ENCODE measurements around the gene CD2. TPM values are rescaled to one million over a fixed set of nuclear protein-coding genes. Genes with fewer than 3 reads are reported as not detected.
A peak's percentile ranks its signal among the peaks of the same experiment; 100 is the strongest.
"Not testable (repeated sequence)": the region's sequence is repeated elsewhere in the genome, so short reads cannot be mapped to it uniquely, and the experiment has no call there.

The CD2 gene
- total RNA-seq, 1 donor from 2014 or later, result not detected

- FAIRE-seq (no peak), DNase-seq (ENCODE audit: low read depth) (no peak)
- H3K36me3 ChIP-seq (ENCODE audit: control insufficient read depth, insufficient read depth, low read length), result no peaks in the 10 kb centered on the region
- TF ChIP-seq, protein P1, sequence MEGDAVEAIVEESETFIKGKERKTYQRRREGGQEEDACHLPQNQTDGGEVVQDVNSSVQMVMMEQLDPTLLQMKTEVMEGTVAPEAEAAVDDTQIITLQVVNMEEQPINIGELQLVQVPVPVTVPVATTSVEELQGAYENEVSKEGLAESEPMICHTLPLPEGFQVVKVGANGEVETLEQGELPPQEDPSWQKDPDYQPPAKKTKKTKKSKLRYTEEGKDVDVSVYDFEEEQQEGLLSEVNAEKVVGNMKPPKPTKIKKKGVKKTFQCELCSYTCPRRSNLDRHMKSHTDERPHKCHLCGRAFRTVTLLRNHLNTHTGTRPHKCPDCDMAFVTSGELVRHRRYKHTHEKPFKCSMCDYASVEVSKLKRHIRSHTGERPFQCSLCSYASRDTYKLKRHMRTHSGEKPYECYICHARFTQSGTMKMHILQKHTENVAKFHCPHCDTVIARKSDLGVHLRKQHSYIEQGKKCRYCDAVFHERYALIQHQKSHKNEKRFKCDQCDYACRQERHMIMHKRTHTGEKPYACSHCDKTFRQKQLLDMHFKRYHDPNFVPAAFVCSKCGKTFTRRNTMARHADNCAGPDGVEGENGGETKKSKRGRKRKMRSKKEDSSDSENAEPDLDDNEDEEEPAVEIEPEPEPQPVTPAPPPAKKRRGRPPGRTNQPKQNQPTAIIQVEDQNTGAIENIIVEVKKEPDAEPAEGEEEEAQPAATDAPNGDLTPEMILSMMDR (IDR thresholded peaks at IDR 0.05; ENCODE audit: insufficient read depth, low read length, severe bottlenecking), result no peak
- no peak overlapping the region for H3K4me3 ChIP-seq (ENCODE audit: low read depth, low read length)
- H3K27me3 ChIP-seq (ENCODE audit: control insufficient read depth, insufficient read depth, low read length), result no peaks in the 10 kb centered on the region
These were observed 6.0 kb upstream of the CD2 start for GRCh38 chr1:116748272-116748671.

DNA sequence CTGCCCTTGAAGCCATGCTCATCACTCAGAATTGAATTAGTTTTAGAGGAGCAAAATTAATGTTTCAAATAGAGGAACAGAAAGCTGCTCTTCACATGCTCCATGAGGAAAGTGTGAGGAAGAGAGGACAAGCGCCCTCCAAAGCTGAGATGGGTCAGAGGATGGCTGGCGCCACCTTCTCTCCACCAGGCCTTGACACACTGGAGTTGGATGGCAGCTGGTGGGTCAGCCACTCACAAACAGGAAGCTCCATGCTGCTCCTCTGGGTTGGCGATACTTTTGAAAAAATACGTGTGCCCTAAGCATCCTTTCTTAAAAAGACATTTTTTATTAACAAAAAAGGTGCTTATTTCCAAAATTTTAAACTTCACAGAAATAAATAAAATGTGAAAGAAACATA, 3.1 kb upstream of the CD2 start:
- no peak for DNase-seq (ENCODE audit: low read depth)
- H3K27me3 ChIP-seq (ENCODE audit: control insufficient read depth, insufficient read depth, low read length), result no peaks in the 10 kb centered on the region
- H3K4me3 ChIP-seq (ENCODE audit: low read depth, low read length), result no peak overlapping the region
- no peaks in the 10 kb centered on the region for H3K36me3 ChIP-seq (ENCODE audit: control insufficient read depth, insufficient read depth, low read length)
- no peak for FAIRE-seq
- TF ChIP-seq, protein P1 (IDR thresholded peaks at IDR 0.05; ENCODE audit: insufficient read depth, low read length, severe bottlenecking), result no peak

GRCh38 chr1:116751621-116752020, 2.6 kb upstream of the CD2 start:
- TF ChIP-seq, protein P1 (IDR thresholded peaks at IDR 0.05; ENCODE audit: insufficient read depth, low read length, severe bottlenecking), result no peak
- no peaks in the 10 kb centered on the region for H3K27me3 ChIP-seq (ENCODE audit: control insufficient read depth, insufficient read depth, low read length)
- H3K4me3 ChIP-seq (ENCODE audit: low read depth, low read length), result no peak overlapping the region
- FAIRE-seq, result no peak
- no peaks in the 10 kb centered on the region for H3K36me3 ChIP-seq (ENCODE audit: control insufficient read depth, insufficient read depth, low read length)
- DNase-seq (ENCODE audit: low read depth), result no peak

- H3K27me3 ChIP-seq (ENCODE audit: control insufficient read depth, insufficient read depth, low read length), result no peaks in the 10 kb centered on the region
- H3K36me3 ChIP-seq (ENCODE audit: control insufficient read depth, insufficient read depth, low read length), result no peaks in the 10 kb centered on the region
- FAIRE-seq (no peak), DNase-seq (ENCODE audit: low read depth) (no peak)
- H3K4me3 ChIP-seq (ENCODE audit: low read depth, low read length), result no peak overlapping the region
- TF ChIP-seq, protein P1 (IDR thresholded peaks at IDR 0.05; ENCODE audit: insufficient read depth, low read length, severe bottlenecking), result no peak
These were observed 918 bp upstream of the CD2 start for GRCh38 chr1:116753312-116753711.

GRCh38 chr1:116755066-116755465, 836 bp downstream of the CD2 start:
- no peak overlapping the region for H3K4me3 ChIP-seq (ENCODE audit: low read depth, low read length)
- DNase-seq (ENCODE audit: low read depth), result no peak
- FAIRE-seq, result no peak
- no peaks in the 10 kb centered on the region for H3K27me3 ChIP-seq (ENCODE audit: control insufficient read depth, insufficient read depth, low read length)
- TF ChIP-seq, protein P1 (IDR thresholded peaks at IDR 0.05; ENCODE audit: insufficient read depth, low read length, severe bottlenecking), result no peak
- H3K36me3 ChIP-seq (ENCODE audit: control insufficient read depth, insufficient read depth, low read length), result no peaks in the 10 kb centered on the region

GRCh38 chr1:116755681-116756080, 1.5 kb downstream of the CD2 start:
- DNase-seq (ENCODE audit: low read depth) (no peak), FAIRE-seq (no peak)
- TF ChIP-seq, protein P1 (IDR thresholded peaks at IDR 0.05; ENCODE audit: insufficient read depth, low read length, severe bottlenecking), result no peak
- H3K36me3 ChIP-seq (ENCODE audit: control insufficient read depth, insufficient read depth, low read length), result no peaks in the 10 kb centered on the region
- H3K27me3 ChIP-seq (ENCODE audit: control insufficient read depth, insufficient read depth, low read length), result no peaks in the 10 kb centered on the region
- no peak overlapping the region for H3K4me3 ChIP-seq (ENCODE audit: low read depth, low read length)

GRCh38 chr1:116756092-116756491, 1.9 kb downstream of the CD2 start:
- H3K4me3 ChIP-seq (ENCODE audit: low read depth, low read length); H3K36me3 ChIP-seq (ENCODE audit: control insufficient read depth, insufficient read depth, low read length); H3K27me3 ChIP-seq (ENCODE audit: control insufficient read depth, insufficient read depth, low read length); FAIRE-seq; DNase-seq (ENCODE audit: low read depth): not testable (repeated sequence)

DNA sequence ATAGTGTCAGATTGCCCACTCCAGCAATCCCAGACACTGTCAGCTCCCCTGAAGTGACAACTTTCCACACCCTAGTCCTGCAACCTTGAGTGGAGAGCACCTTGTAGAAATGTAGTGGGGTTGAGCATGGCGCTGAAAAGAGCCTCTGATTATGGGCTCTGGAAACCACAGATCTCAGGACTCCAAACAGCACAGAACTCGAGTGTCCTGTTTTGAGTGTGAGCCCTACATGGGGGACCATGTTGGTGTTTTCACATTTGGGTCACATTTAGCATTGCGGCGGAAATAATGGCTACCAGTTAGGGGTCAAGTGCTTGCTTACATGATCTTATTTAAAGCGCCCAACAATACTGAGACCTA, 4.2 kb downstream of the CD2 start:
- not testable (repeated sequence) for DNase-seq (ENCODE audit: low read depth); H3K4me3 ChIP-seq (ENCODE audit: low read depth, low read length); H3K27me3 ChIP-seq (ENCODE audit: control insufficient read depth, insufficient read depth, low read length); H3K36me3 ChIP-seq (ENCODE audit: control insufficient read depth, insufficient read depth, low read length)
- FAIRE-seq, result peak; percentile 52

Measured in bronchial epithelial cell (primary cell).